IPS-11a (cell line): ENCODE results near the gene IQGAP2.
"Not testable (repeated sequence)": the region's sequence is repeated elsewhere in the genome, so short reads cannot be mapped to it uniquely, and the experiment has no call there.

Experiments used
- H3K4me3 ChIP-seq: one replicate; pipeline ENCODE4 v1.5.1; 2013; ENCODE audit warnings: low read depth, low read length, control low read depth

IQGAP2 gene

DNA sequence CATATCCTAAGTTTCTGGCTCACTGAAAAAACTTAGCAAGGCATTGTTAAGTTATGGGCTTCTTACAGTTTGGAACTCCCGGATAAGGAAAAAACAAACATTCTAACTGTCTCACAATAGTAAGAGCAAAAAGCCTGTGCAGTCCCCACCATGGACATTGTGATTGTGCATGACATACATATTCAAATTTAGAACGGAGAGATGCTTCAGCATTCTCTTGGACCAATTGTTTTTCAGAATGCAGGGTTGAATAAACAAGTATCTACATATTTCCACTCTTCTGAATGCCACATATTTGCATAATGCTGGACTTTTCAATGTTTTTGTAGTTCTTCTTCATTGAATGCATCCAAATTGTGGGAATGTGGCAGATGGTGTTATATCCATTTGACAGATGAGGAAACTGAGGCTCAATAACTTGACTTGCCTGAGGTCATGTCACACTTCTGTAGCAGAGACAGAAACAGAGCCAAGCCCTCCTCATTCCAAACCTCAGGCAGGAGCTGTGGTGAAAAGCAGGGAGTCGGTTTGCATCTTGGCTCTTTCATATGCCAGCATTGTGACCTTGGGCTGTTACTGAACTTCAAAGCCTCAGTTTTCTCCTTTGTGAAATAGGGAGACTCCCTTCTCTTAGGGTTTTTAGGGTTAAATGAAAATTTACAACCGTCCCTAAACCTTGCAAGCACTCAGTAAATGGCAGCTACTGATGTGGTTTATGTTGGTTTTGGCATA lies 95.1 kb downstream of the IQGAP2 start:
- H3K4me3 ChIP-seq: no peak overlapping the region

DNA sequence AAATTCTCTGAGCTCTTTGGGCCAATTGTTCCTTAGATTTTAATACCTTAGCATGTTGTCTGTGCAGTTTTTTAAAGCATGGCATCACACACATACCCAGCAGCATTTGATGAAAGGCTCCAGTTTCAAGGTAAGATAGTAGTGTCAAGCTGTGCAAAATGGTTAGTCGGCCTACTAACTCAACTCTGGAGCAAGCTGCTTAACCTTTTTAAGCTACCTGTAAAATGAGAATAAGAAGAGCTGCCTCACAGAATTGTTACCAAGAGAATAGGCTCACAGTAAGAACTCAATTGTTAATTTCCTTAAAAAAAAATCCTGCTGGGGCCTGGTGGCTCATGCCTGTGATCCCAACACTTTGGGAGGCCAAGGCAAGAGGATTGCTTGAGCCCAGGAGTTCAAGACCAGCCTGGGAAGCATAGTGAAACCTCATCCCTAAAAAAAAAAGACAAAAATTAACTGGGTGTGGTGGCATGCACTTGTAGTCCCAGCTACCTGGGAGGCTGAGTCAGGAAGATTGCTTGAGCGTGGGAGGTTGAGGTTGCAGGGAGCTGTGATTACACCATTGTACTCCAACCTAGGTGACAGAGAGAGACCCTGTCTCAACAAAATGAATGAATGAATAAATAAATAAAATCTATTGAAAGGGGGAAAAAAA lies 96.5 kb downstream of the IQGAP2 start:
- H3K4me3 ChIP-seq: no peak overlapping the region

DNA sequence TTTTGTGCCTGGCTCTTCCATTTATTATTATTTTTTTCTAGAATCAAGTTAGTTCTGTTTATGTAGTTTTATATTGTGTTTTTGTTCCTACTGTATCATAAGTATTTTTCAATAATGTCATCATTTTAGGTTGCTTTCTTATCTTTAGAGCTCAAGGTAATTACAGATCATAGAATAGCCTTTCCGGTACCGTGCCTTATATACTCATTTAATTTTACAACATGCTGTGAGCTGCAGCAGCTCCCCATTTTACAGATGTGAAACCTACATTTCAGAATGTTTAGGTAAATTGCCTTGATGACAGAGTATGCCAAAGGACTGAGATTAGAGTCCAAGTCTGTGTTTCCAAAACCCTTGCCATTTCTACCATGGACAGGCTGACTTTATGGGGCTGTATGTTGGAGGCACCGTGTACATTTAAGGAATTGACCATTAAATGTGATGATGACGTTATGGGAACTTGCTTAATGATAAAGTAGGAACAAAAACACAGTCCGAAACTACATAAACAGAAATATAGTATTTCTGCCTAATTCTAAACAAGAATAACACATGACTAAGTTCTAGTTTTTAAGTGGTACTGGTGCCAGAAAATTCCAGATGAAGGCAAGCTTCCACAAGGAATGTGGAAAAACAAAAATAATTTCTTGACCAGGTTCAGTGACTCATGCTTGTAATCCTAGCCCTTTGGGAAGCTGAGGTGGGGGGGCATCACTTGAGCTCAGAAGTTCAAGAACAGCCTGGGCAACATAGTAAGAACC lies 97.7 kb downstream of the IQGAP2 start:
- H3K4me3 ChIP-seq: no peak overlapping the region

DNA sequence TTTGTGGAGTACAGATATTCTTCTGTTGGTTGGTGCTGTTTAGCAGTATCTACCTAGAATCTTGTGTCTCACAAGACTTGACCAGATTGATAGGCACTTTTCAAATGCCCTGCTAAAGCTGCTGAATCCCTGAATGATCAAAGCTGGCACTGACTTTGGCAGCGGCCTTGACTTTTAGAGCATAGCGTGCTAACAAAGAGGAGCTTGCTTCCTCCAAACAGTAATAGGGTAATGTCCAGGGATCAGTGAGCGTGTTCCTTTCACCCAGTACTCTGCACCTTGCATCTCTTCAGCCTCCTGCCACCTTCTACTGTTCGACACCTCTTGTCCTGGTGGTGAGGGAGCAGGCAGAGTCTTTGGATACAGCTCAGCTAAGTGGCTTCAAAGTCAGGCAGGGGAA lies 100.8 kb downstream of the IQGAP2 start:
- no peak overlapping the region for H3K4me3 ChIP-seq

DNA sequence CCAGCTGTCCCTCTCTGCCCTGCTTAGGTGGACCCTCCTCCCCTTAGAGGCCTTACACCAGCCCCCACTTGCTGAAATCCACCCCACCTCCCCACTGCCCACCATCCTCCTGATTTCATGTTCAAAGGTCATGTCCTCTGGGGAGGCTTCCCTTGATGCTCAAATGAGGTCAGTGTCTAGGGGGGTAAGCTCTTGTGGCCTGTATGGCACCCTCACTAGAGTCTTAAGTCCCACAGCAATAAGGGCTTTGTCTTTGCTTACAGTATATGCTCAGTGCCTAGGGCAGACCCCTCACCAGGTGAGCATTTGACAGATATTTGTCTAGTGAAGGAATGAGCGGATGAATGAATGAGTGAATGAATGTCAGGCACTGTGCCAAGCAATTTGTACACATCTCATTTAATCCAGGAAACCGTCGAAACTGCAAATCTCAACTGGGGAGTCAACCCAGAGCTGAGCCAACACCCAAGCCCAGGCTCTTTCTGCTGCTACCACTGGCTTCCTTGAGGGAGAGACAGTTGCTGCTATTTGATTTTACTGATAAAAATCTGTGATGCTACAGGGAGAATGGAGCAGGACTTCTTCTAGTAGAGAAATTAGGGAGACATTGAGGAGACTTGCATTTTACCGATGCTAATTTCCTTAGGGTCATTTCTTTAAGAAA lies 101.9 kb downstream of the IQGAP2 start:
- H3K4me3 ChIP-seq: no peak overlapping the region

DNA sequence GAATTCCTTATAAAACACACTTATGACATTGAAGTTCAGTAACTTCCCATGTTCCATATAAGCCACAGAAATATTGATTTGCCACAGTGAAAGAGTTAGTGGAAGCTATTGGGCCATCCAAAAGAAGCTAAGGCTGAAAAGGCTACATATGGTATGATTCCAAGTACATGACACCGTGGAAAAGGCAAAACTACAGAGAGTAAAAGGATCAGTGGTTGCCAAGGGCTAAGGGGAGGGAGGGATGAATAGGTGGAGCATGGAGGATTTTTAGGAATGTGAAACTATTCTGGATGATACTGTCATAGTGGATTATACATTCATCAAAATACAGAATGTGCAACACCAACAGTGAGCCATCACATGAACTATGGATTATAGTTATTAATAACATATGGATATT lies 110.4 kb downstream of the IQGAP2 start:
- H3K4me3 ChIP-seq: no peak overlapping the region

DNA sequence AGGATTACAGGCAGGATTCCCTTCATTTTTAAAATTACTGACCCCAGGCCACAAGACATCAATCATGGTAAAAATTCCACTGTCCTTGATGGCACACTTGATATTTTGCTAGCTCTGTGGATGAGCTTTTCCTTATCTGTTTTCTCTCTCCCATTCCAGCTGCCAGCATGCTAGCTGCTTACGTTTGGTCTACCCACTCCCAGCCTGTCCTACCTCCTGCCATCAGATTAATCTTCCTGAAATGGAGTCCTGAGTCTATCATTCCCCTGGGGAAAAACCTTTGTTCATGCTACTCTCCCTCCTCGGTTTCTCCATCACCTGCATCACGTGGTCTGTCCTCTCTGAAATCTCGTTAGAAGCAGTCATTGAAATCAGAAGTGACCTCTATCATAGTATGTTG lies 111.2 kb downstream of the IQGAP2 start:
- no peak overlapping the region for H3K4me3 ChIP-seq

DNA sequence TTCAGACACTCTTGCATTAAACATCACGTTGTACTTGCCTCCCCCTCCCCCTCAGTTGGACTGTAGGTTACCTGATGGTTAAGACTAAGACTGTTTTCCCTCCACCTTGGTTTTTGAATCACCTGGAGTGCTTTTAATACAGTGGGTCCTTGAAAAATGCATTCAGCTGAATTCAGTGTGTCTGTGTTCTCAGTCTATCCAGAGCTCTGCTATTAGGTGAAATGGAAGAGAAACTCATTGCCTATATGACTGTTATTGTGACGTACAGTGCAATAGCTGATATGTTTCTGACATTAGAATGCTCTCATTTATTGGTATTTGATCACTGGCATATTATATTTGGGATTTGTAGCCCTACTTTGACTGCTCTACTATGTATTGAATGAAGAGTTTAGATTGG lies 111.6 kb downstream of the IQGAP2 start:
- no peak overlapping the region for H3K4me3 ChIP-seq

DNA sequence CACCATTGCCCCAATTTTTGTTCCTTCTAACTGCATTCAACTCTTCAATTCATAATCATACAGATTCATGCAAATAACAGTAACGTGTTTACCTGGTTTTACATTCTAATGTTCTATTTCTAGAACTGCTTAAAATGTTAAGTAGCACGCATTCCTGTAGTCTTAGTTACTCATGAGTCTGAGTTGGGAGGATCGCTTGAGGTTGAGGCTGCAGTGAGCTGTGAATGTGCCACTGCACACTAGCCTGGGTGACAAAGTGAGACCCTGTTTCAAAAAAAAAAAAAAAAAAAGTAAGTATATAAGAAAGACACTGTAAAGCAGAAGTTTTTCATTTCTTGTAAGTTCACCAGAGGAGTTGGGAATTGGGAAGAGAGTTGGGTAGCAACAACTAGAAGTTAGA lies 114.2 kb downstream of the IQGAP2 start:
- H3K4me3 ChIP-seq: no peak overlapping the region

DNA sequence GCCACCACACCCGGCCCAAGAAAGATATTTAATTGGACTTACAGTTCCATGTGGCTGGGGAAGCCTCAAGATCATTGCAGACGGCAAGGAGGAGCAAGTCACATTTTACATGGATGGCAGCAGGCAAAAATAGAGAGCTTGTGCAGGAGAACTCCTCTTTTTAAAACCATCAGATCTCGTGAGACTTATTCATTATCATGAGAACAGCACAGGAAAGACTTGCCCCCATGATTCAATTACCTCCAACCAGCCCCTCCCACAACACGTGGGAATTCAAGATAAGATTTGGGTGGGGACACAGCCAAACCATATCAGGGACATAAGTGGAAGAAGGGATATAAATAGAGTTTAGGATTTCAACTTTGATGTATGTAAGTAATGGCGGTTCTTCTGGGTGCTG lies 115.2 kb downstream of the IQGAP2 start:
- H3K4me3 ChIP-seq: not testable (repeated sequence)

DNA sequence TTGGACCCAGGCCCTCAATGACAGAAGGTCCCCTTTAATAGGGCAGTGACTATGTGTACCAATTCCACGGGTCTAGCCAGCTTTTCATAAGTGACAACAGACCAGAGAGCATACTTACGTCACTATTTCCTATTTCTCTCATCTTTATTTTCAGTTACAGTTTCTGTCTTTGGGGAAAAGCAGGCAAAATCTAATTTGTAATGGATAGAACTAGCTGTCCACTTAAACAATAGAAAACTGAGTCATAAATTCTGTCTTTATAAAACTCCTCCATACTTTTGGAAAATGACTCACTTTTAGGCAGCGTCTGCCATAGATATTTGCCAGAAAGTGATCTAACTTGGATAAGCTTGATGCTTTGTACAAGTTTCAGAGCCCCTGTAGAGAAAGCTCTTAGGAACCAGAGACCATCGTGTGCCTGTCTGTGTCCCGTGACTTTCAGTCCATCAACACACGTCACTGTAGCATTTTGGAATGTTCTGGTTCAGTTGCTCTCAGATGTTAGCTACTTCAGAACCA lies 118.2 kb downstream of the IQGAP2 start:
- no peak overlapping the region for H3K4me3 ChIP-seq

DNA sequence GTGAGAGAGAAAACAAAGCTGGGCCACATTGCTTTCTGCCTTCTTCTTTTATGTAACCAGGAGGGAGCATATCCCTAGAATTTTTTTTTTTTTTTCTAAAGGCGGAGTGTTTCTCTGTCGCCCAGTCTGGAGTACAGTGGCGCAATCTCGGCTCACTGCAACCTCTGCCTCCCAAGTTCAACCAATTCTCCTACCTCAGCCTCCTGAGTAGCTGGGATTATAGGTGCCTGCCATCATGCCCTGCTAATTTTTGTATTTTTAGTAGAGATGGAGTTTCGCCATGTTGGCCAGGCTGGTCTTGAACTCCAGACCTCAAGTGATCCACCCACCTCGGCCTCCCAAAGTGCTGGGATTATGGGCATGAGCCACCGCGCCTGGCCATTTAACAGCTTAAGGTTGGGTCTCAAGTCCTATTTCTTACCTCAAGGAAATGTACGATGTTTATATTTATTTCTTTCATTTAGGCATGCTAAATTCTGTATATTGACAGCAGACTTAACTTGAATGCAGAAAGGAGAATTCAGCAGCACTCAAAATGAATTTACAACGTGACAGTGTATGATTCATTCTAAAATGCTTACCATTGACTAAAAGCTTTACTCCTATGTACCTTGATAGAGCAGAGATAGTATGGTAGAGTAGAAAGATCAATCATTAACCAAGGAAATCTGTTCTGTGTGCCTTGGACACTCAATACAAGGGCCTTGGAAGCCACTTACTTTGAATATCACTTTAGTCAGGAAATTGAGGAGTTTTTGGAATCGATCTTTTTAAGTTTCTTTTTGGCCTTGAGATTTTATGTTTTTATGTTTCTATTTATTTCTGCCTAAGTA lies 119.2 kb downstream of the IQGAP2 start:
- H3K4me3 ChIP-seq: no peak overlapping the region

DNA sequence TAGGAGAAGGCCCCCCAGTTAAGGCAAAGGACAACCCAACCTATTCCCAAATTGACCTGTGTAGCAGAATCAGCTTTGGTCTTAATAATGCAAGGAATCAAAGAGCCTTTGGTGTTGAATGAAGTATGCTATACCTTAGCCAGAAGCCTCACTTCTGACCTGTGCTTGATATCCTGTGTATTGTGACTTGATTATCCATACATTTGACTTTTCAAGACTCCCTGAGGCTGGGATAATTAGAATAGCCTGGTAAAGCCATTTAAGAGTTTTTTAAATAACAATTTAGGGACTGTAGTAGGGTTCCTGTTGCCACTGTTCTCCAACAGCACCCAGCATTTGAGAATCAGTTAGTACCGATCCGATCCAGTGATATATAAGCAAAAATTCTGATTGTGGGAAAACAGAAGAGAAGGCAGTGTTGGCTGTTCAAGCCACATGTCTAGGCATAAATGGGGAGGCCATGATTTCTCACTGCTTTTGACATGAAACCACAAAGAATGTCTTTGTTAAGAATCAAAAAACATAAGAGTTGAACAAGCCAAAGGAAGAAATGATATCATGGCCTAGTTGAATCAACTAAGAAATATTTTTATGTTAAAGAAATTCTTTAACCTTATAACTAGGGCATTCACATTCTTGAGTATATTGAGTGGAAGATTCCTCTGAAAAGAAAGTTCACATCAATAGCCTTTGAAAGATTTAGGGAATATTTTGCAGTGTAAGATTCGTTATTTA lies 121.2 kb downstream of the IQGAP2 start:
- no peak overlapping the region for H3K4me3 ChIP-seq

DNA sequence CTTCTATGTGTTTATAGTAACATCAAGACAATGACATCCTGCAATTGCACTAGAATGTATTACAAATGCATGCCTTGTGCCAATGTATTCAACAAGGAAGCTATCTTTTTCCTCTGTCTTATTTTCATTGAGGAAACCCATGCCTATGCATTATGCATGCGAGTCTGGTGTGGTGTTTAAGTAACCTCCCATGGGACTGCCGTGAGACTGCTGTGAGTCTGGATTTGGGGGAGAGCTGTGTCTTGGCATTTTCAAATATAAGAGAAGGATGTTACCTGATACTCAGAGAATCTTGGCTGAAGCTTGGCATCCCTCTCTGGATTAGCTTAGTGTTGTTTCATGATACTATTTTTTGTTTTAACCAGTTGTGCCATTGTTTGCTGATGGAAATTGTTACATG lies 121.8 kb downstream of the IQGAP2 start:
- H3K4me3 ChIP-seq: no peak overlapping the region

DNA sequence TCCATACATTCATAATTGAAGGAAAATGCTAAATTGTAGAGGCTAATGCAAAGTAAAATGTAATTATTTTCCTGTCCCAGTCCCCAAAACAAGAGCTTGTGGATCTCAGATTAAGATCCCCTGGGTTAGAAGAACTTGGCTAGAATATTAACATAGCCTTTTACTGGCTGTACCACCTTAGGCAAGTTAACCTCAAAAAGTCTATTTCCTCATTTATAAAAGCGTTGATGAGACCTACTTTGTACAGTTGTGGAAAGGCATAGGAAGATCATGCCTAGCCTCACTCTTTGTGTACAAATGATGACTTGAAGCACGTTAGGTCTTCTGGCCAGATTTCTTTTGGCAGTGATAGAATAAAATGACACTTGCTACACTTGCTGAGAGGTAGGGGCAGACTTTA lies 122.9 kb downstream of the IQGAP2 start:
- H3K4me3 ChIP-seq: no peak overlapping the region

DNA sequence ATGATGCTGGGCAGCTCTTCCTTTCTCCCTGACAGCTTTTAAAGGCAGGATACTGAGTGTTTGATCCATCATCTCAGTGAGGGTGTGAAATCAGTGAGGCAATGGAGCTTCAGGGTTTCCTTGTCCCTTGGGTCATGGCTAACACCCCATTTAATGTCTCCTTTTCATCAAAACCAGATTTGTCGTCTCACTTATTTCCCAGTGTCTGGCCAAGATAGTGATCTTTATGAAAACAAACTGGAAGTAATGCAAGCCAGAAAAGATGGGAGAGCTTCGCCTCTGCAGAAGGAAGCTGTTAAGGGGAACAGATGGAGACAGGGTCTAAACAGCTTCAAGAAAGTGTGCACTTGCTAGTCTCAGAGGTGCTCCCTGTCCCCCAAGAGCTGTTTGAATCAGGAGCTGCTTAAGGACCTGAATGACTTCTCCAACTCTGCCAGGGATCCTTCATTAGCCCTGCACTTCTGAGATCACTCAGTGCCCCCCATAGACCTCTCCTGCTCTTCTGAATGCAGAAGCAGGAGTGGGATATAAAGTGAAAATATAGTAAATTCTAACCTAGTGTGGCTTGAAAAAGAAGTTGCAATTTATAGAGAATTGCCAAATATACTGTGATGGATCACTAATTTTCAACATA lies 124.0 kb downstream of the IQGAP2 start:
- no peak overlapping the region for H3K4me3 ChIP-seq

DNA sequence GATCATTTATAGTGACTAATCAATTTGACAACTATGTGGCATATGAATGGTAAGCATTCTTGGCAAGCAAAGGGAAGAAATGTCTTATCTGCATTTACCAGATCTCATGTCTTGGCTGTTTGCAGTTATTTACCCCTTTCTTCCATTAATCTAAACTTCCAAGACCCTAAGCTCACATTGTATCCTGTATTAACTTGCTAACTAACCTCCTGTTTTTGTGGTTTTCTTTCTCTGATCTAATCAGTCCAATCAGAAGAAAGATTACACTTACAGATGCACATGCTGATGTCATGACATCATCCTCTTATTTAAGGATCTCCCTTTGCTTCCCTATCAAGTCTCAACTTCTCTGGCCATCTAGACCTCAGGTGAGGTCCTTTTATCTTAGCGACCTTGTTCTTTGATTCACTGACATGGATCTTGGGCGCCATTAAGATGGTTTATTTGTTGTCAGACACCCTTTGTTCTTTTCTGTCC lies 124.6 kb downstream of the IQGAP2 start:
- H3K4me3 ChIP-seq: no peak overlapping the region

DNA sequence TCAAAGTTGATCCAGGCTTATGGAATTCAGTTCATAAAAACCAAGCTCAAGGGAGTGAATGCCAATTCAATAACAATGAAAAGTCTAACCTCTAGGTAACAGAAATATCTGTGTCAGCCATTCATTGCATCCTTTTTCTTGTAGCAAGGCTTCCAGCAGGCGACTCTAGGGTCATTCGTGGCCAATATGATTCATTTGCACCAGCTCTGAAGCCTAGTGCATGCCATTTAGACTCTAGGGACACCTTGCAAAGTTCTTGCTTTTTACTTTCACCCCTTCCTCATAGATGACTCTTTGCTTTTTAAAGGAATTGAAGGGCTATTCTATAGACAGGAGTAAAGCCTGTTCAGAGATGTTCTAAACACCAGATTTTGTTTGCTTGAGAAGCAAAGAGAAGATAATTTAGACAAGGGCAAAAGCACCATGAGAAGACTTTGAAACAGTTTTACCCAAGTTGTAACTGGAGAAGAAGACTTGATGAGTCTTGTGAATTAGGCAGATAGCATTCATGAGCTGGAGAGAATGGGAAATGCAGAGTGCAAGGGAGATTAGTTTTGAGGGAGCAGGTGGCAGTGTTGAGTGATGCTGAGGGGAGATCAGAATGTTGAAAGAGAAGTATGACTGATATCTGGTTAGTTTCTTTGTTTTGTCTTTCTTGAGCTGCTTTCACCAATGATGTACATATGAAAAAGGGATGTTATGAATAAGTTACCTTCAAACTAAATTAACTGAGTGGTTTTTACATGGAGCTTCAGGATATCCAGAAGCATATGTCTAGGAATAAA lies 125.7 kb downstream of the IQGAP2 start:
- H3K4me3 ChIP-seq: no peak overlapping the region
